Activated T-helper 2 cell treated with anti-CD3 and anti-CD28 coated beads, Interferon-gamma antibody, Interleukin-2, Interleukin-4, amounts not matched to agents 10 μg/mL and 5 μg/mL and 100 μg/mL, durations not matched to agents 14 hours and 24 hours and 36 hours (primary cell): ENCODE results near the gene FARS2. TPM values are rescaled to one million over a fixed set of nuclear protein-coding genes. Genes with fewer than 3 reads are reported as not detected.
A peak's percentile ranks its signal among the peaks of the same experiment; 100 is the strongest.

Experiments
- DNase-seq: peaks from one replicate; pipeline ENCODE4 v3.0.0; 2021; ENCODE audit warnings: low spot score
- H3K27ac Mint-ChIP-seq: one replicate; pipeline ENCODE4 v1.8.0; 2021; ENCODE audit warnings: mixed read lengths
- H3K27me3 Mint-ChIP-seq: one replicate; pipeline ENCODE4 v1.8.0; 2021; ENCODE audit warnings: low read depth, mixed read lengths
- H3K36me3 Mint-ChIP-seq: one replicate; pipeline ENCODE4 v1.8.0; 2021; ENCODE audit warnings: low read depth, mixed read lengths
- H3K4me1 Mint-ChIP-seq: one replicate; pipeline ENCODE4 v1.8.0; 2021; ENCODE audit warnings: low read depth, mixed read lengths
- H3K4me3 Mint-ChIP-seq: one replicate; pipeline ENCODE4 v1.8.0; 2021; ENCODE audit warnings: low read depth, mild to moderate bottlenecking, moderate library complexity, mixed read lengths
- H3K9me3 Mint-ChIP-seq: one replicate; pipeline ENCODE4 v1.8.0; 2021; ENCODE audit warnings: mixed read lengths
- intact Hi-C: fragments of 100-400 bp; cut with micrococcal nuclease; formaldehyde crosslinking; loops from one replicate; pipeline ENCODE4 v1.15.1; 2023
- total RNA-seq: library from RNA; stranded (reverse); gene quantifications from 2 replicates; pipeline ENCODE4 v1.2.3, GENCODE V29; 2022

The FARS2 gene
- 18.4 and 19.7 TPM in 2 replicates for total RNA-seq

DNA sequence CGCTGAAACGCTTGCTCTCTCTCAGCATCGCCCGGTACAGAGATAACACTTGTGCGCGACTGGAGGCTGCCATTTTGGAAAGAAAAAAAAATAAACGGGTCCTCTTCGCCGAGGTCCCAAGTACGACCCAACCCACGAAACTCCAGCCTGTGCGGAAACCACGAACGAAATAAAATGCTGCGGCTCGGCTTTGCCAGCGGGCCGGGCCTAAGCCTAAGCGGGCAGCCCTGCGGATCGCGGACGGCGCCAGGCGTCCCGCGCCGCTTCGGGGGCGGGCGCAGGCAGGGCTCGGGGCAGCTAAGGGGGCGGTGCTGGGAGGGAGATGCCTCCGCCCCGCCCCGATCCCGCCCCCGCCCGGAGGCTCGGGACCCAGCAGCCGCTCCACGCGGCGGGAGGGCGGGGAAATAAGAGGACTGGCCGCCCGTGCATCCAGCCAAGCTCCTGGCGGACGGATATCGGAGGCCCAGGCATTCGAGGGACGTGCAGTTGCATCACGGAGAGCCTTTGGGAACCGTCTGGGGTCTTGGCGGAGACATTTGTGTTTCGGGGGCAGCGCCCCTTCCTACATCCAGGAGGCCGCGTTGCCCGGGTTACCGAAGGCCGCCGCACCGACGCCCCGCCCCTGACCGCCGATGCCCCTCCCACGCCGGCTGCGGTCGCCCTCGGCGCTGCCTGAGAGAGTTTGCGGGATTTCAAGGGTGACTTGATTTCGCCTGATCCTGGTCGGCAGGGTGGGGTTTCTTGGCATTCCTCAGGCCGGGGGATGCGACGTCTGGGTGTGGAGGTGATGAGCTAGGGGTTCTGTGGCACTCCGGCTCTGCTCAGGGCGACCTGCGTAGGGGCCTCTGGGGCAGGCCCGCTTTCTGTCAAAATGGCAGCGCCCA, at the start of gene FARS2, which contains the start of gene LYRM4:
Gene FARS2, plus strand, starts transcription at position 853 of the 884 bp plus-strand sequence.
Gene LYRM4, minus strand, starts transcription at position 290 of the 884 bp plus-strand sequence. Its CDS starts 217 bp downstream, at position 73.
- intact Hi-C loops, result loop anchor here (1.0 to 5.0 kb wide), 6 partner anchors 19 to 590 kb away; no protein-coding TSS in a partner anchor
- Mint-ChIP-seq H3K27ac (peak within 1 kb of the TSS; percentile 99), H3K36me3 (peaks cover 26% of the 10 kb centered on the region), H3K4me3 (peak within 1 kb of the TSS; percentile 98), H3K4me1 (peaks cover 40% of the 10 kb centered on the region), H3K9me3 (no peaks in the 10 kb centered on the region), H3K27me3 (no peaks in the 10 kb centered on the region)
- peak; percentile 90 for DNase-seq

DNA sequence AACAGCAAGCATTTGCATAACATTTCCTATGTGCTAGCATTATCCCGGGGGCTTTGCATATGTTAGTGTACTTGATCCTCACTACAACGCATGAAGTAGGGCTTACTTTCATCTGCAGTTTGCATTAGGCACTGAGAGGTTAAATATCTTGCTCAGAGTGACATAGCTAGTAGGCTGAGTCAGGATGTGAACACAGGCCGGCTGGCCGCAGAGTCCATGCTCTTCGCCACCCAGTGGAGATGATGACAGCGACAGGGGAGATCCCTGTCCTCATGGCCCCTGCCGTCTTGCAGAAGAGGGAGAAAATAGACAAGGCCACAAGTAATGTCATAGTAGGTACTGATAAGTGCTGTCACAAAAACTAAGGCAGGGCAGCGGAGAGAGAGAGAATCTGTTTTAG, 47.5 kb upstream of the FARS2 start:
- H3K4me1 Mint-ChIP-seq, result peaks cover 12% of the 10 kb centered on the region
- intact Hi-C loops, result loop anchor here (2.0 to 10.0 kb wide), 2 partner anchors 69 to 185 kb away; no protein-coding TSS in a partner anchor
- no peaks in the 10 kb centered on the region for H3K27me3 Mint-ChIP-seq
- no peaks in the 10 kb centered on the region for H3K9me3 Mint-ChIP-seq
- DNase-seq, result no peak
- H3K27ac Mint-ChIP-seq, result no peak overlapping the region
- H3K36me3 Mint-ChIP-seq, result peaks cover 5% of the 10 kb centered on the region
- H3K4me3 Mint-ChIP-seq, result no peak overlapping the region

DNA sequence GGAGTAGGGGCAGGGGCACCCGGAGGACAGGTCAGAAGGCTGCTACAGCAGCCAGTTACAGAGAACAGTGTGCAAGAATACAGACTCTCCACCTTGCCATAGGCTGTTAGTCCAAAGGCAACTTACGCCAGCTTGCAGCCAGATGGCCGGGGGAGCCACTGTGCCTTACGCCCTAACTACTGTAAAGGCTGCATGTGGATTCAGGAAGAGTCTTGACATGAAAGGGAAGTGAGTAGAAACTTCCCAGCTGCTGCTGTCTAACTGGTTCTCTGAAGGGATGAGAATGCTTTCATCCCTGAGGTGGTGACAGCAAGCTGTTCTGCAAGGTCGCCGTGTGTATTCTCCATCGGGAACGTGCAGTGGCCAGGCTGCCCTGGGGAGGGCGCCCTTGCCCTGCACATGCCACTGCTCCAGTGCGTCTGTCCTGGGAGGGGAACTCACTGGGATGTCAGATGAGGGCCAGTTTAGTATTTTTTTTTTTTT, 46.7 kb upstream of the FARS2 start:
- DNase-seq, result no peak
- Mint-ChIP-seq H3K4me1 (peaks cover 14% of the 10 kb centered on the region), H3K36me3 (peaks cover 5% of the 10 kb centered on the region), H3K9me3 (no peaks in the 10 kb centered on the region), H3K4me3 (no peak overlapping the region), H3K27ac (no peak overlapping the region), H3K27me3 (no peaks in the 10 kb centered on the region)
- intact Hi-C loops, result loop anchor here (1.0 to 10.0 kb wide), 4 partner anchors 70 to 184 kb away; no protein-coding TSS in a partner anchor

DNA sequence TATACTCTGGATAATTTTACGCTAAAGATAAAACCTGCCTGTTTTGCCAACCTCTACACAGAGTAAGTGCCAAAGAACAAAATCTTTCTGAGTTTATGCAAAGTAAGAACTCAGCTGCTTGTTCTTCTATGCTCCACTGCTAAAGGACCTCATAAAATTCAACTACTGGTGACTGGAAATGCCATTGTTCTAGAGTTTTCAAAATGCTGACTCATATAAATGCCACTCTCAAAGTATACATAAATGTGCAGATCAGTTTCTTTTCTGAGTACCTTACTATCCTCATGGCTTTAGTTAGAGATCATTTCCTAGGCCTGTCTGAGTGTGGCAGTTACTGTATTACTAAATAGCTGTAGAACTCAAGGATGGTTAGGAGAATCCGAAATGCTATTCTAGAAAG, 46.2 kb upstream of the FARS2 start:
- H3K4me3 Mint-ChIP-seq, result no peak overlapping the region
- no peak overlapping the region for H3K27ac Mint-ChIP-seq
- peaks cover 14% of the 10 kb centered on the region for H3K4me1 Mint-ChIP-seq
- intact Hi-C loops, result loop anchor here (1.0 to 10.0 kb wide), 4 partner anchors 70 to 184 kb away; no protein-coding TSS in a partner anchor
- peaks cover 5% of the 10 kb centered on the region for H3K36me3 Mint-ChIP-seq
- H3K27me3 Mint-ChIP-seq, result no peaks in the 10 kb centered on the region
- H3K9me3 Mint-ChIP-seq, result no peaks in the 10 kb centered on the region
- no peak for DNase-seq

DNA sequence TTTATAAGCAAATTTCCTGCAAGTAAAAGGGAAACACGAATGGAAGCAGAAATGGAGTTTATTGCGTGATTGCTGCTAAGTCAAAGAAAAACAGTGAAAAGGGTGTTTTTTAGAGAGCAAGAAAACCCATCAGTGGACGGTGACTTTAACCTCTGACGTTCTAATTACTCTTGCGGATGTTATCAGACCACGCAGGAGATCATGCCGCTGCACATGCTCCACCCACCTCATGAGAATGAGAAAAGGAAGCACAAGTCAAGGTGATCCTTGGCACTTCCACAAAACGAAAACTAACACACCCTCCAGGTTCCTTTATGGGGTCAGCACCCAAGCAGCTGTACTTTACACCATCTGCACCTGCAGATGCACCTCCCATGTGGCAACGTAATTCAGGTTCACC, 45.5 kb upstream of the FARS2 start:
- Mint-ChIP-seq H3K9me3 (no peaks in the 10 kb centered on the region), H3K27me3 (no peaks in the 10 kb centered on the region), H3K4me3 (no peak overlapping the region), H3K36me3 (peaks cover 5% of the 10 kb centered on the region), H3K4me1 (peaks cover 11% of the 10 kb centered on the region), H3K27ac (no peak overlapping the region)
- intact Hi-C loops, result loop anchor here (1.0 to 10.0 kb wide), 4 partner anchors 71 to 183 kb away; no protein-coding TSS in a partner anchor
- no peak for DNase-seq

DNA sequence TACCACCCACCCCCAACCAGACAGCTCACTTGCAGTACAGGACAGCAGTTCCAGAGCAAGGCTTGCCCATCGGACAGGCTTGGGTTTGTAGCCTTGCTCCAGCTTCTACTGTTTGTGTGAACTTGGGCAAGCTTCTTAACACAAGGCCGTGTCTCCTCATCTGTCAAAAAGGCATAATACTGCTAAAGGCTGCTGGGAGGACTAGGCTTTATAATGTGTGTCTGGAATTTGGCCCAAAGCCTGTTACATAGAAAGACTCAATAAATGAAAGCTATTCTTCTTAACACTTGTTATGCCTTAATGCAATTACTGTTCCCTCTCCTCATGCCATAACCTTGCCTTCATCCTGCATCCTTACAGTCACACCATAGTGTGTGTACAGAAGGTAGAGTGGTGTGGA, 44.0 kb upstream of the FARS2 start:
- intact Hi-C loops, result loop anchor here (10.0 kb wide), 1 partner anchor 73 kb away; no protein-coding TSS in a partner anchor
- Mint-ChIP-seq H3K36me3 (peaks cover 8% of the 10 kb centered on the region), H3K27me3 (no peaks in the 10 kb centered on the region), H3K4me1 (peaks cover 7% of the 10 kb centered on the region), H3K9me3 (no peaks in the 10 kb centered on the region), H3K27ac (no peak overlapping the region), H3K4me3 (no peak overlapping the region)
- DNase-seq, result no peak

DNA sequence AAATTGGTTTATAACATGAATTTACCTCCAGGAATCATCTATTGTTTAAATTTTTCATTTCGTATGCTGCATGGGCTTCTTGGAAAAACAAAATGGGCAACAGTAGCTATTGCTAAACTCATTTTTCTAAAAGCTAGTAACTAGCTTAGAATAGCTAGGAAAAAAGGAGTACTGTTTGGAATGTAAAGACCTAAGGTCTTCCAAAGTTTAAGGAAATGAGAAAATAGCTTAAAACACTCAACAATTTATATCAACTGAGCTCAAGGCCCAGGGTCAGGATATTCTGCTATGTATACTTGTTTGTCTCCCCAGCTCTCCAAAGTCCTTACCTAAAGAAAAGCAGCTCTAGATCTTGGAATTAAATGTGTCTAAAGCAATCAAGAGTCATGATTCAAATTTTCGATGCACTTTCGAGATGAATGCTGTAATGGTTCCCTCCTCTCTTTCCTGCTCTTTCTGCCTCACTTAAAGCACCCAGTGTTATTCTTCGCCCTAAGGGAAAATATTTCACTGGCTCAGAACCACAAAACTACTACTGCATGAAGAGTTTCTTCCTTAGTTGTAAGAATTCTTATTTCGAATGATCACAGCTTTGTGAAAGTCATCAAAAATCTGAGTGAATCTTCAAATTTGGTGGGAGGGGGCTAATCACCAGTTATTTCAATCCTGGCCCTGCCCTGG, 42.2 kb upstream of the FARS2 start:
- H3K27me3 Mint-ChIP-seq, result no peaks in the 10 kb centered on the region
- H3K36me3 Mint-ChIP-seq, result peaks cover 3% of the 10 kb centered on the region
- no peak for DNase-seq
- H3K9me3 Mint-ChIP-seq, result no peaks in the 10 kb centered on the region
- no peak overlapping the region for H3K4me3 Mint-ChIP-seq
- intact Hi-C loops, result loop anchor here (10.0 kb wide), 1 partner anchor 74 kb away; no protein-coding TSS in a partner anchor
- peaks cover 7% of the 10 kb centered on the region for H3K4me1 Mint-ChIP-seq
- H3K27ac Mint-ChIP-seq, result no peak overlapping the region

DNA sequence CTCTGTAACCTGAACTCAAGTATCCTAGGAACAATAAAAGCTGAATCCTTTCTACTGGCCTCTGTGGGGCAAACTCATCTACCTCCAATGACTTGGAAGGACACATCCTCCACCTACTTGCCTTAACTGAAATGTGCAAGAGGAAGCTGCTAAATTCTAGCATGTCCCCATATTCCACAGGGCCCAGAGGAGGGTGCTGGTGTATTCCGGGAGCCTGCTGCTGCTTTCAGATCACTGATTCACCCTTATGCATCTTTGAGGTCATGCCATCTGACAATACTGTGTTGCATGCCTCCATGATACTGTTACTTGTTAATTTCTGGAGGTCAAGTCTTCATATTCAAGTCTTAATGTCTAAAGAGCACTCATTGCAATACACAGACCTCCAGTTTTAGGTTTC, 40.9 kb upstream of the FARS2 start:
- no peak for DNase-seq
- no peaks in the 10 kb centered on the region for H3K9me3 Mint-ChIP-seq
- no peaks in the 10 kb centered on the region for H3K27me3 Mint-ChIP-seq
- peaks cover 3% of the 10 kb centered on the region for H3K36me3 Mint-ChIP-seq
- H3K4me3 Mint-ChIP-seq, result no peak overlapping the region
- no peak overlapping the region for H3K27ac Mint-ChIP-seq
- intact Hi-C loops, result no loop called here
- H3K4me1 Mint-ChIP-seq, result peaks cover 2% of the 10 kb centered on the region

DNA sequence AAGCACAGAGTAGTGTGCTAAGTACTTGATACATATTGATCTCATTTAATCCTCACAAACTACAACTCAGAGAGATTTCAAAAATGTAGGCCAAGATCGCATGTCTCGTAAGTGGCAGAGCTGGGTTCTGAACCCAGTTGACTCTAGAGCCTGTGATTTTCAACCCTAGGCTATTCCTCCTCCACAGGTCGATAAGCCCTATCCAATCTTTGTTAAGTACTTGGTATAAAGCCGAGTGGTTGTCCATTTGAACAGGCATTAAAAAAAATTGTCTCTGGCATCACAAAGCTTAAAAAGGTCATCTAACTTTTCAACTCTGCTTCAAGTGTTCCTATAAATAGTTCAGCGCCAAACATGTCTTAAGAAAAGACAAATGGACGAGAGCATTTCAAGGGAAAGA, 38.0 kb upstream of the FARS2 start:
- no peaks in the 10 kb centered on the region for H3K9me3 Mint-ChIP-seq
- no peak overlapping the region for H3K27ac Mint-ChIP-seq
- intact Hi-C loops, result no loop called here

DNA sequence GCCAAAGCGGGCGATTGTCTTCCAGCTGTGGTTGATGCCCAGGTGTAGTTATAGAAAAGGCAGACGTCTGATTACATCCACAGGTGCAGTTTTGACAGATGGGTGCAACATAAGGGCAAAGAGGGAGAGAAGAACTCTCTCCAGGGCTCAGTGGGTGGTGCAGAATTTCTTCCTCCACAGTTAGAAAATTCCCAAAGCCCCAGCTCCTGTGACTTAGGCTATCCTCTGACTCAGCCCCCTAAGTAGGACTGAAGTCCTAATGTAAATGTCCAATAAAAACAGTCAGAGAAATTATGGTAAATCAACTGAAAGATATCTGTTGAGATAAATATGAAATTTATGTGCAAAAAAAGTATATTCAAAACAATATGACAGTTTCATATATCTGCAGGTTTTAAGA, 32.0 kb upstream of the FARS2 start:
- intact Hi-C loops, result no loop called here
- Mint-ChIP-seq H3K27me3 (no peaks in the 10 kb centered on the region), H3K9me3 (no peaks in the 10 kb centered on the region), H3K27ac (no peak overlapping the region), H3K4me3 (no peak overlapping the region), H3K36me3 (no peaks in the 10 kb centered on the region), H3K4me1 (peaks cover 13% of the 10 kb centered on the region)
- no peak for DNase-seq

More for the DNA sequence above, 38.0 kb upstream of the FARS2 start:
- Mint-ChIP-seq H3K4me3 (no peak overlapping the region), H3K36me3 (peaks cover 3% of the 10 kb centered on the region), H3K4me1 (peaks cover 2% of the 10 kb centered on the region), H3K27me3 (no peaks in the 10 kb centered on the region)
- no peak for DNase-seq

DNA sequence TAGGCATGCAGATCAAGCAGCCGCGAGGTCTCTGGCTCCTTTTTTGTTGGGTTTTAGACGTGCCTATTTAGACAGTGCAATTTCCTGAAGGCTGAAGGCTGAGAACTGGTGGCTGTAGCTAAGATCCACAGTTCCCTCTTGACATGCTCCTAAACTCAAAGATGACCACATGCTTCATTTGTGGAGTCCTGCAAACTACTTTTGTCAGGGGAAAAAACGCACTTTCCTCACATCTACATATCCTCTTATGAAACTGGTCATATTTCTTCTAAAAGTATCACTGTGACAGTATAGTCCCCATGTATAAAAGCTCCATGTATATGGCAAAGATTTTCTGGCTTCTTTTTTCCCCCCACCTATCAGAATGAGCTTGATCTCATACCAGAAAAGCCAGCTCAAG, 31.2 kb upstream of the FARS2 start:
- Mint-ChIP-seq H3K27ac (no peak overlapping the region), H3K4me3 (no peak overlapping the region), H3K27me3 (no peaks in the 10 kb centered on the region), H3K9me3 (no peaks in the 10 kb centered on the region), H3K36me3 (no peaks in the 10 kb centered on the region), H3K4me1 (peaks cover 13% of the 10 kb centered on the region)
- intact Hi-C loops, result no loop called here
- no peak for DNase-seq

DNA sequence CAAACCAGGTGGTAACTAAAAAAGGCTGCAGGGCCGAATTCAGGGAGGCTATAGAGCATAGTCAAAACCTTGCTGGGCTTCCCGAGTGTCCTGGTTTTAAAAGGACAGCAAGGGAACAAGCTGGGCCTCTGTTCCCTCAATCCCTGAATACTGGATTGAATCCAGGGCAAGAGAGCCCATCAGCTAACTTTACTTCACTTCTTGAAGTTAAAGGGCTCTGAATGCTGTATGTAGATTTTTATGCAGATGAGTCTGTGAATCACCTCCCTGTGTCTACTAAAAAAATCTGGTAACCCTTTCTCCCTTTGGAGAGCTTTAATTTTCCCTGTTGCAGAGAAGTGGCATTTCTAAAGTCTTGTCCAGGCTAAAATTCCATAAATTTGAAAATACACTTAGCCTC, 30.0 kb upstream of the FARS2 start:
- H3K4me3 Mint-ChIP-seq, result no peak overlapping the region
- no peaks in the 10 kb centered on the region for H3K9me3 Mint-ChIP-seq
- peaks cover 13% of the 10 kb centered on the region for H3K4me1 Mint-ChIP-seq
- H3K27ac Mint-ChIP-seq, result no peak overlapping the region
- no peak for DNase-seq
- no peaks in the 10 kb centered on the region for H3K27me3 Mint-ChIP-seq
- intact Hi-C loops, result no loop called here
- H3K36me3 Mint-ChIP-seq, result peaks cover 6% of the 10 kb centered on the region
